GM12878 (cell line): Measurements from ENCODE around the gene ENTPD6. TPM values are rescaled to one million over a fixed set of nuclear protein-coding genes. Genes with fewer than 3 reads are reported as not detected.
"Not testable (repeated sequence)": the region's sequence is repeated elsewhere in the genome, so short reads cannot be mapped to it uniquely, and the experiment has no call there.

ENCODE experiments used
- ATAC-seq: fragments of 200-7000 bp; cut with Tn5 transposase; 3 replicates; pipeline ENCODE4 v1.9.1; 2020; ENCODE audit warnings: mild to moderate bottlenecking, moderate library complexity
- BruUV-seq: library from RNA; stranded (reverse); fragments of 400-500 nt; replicated peaks from 2 replicates; lab custom pipeline; 2021; lab: Mats Ljungman, UMichigan
- CTCF ChIA-PET: fragments of 300-600 bp; sonication (Branson Sonifier 250); formaldehyde crosslinking; extraction: SDS; loops from one replicate; lab custom pipeline; 2021; ENCODE audit warnings: inconsistent platforms; lab: Yijun Ruan, JAX
- POLR2A ChIA-PET: fragments of 350-600 bp; formaldehyde crosslinking; extraction: SDS; loops from one replicate; lab custom pipeline; 2021; ENCODE audit warnings: inconsistent platforms; lab: Charles Lee
- RAD21 ChIA-PET: fragments of 300-600 bp; sonication (Branson Sonifier 250); formaldehyde crosslinking; loops from one replicate; lab custom pipeline; 2023; ENCODE audit warnings: antibody characterized with exemption; ENCODE audit not compliant: unreplicated experiment; lab: Charles Lee
- SMC1A ChIA-PET: fragments of 300-600 bp; sonication (Branson Sonifier 250); formaldehyde crosslinking; loops from one replicate; lab custom pipeline; 2023; ENCODE audit not compliant: unreplicated experiment, uncharacterized antibody; lab: Charles Lee
- DNase-seq: peaks from one replicate; pipeline ENCODE4 v3.0.0-alpha.2; 2011; ENCODE audit warnings: low read depth, low spot score
- FAIRE-seq: peaks from 3 replicates; lab custom pipeline; 2011; peaks lifted over from hg19 to GRCh38; lab: Jason Lieb, UNC
- H2AFZ ChIP-seq: 2 replicates; pipeline ENCODE4 v1.6.0; 2011; ENCODE audit warnings: low read depth, low read length, control low read depth; ENCODE audit not compliant: control insufficient read depth
- H3K27ac ChIP-seq: 2 replicates; pipeline ENCODE4 v1.5.1; 2011; ENCODE audit warnings: control low read depth; ENCODE audit not compliant: control insufficient read depth, insufficient read depth
- H3K27me3 ChIP-seq, 2 experiments: replicated peaks in 1 of 2; 2 replicates each; pipeline versions ENCODE4 v1.6.0 to v1.6.1; 2011; ENCODE audit warnings: low read length in 1 of 2; ENCODE audit not compliant: control insufficient read depth in 2 of 2, insufficient read depth in 2 of 2
- H3K36me3 ChIP-seq, 2 experiments: 2 replicates each; pipeline ENCODE4 v1.5.1; 2011; ENCODE audit warnings: low read length in 1 of 2; ENCODE audit not compliant: control insufficient read depth in 2 of 2, insufficient read depth in 2 of 2
- H3K4me1 ChIP-seq: 2 replicates; pipeline ENCODE4 v1.6.1; 2011; ENCODE audit warnings: mild to moderate bottlenecking, low read length, moderate library complexity, mixed read lengths; ENCODE audit not compliant: control insufficient read depth, insufficient read depth
- H3K4me2 ChIP-seq: 2 replicates; pipeline ENCODE4 v1.6.0; 2011; ENCODE audit warnings: control low read depth; ENCODE audit not compliant: control insufficient read depth, insufficient read depth
- H3K4me3 ChIP-seq: fragments of 200-600 bp; sonication (generic); 2 replicates; pipeline ENCODE4 v1.5.1; 2016
- H3K79me2 ChIP-seq: 2 replicates; pipeline ENCODE4 v1.6.0; 2011; ENCODE audit warnings: low read length; ENCODE audit not compliant: control insufficient read depth, insufficient read depth
- H3K9ac ChIP-seq: 2 replicates; pipeline ENCODE4 v1.8.0; 2011; ENCODE audit warnings: low read length, control low read depth, mixed read lengths; ENCODE audit not compliant: control insufficient read depth, insufficient read depth
- H3K9me3 ChIP-seq: replicated peaks from 3 replicates; pipeline ENCODE4 v1.5.1; 2011; ENCODE audit warnings: mild to moderate bottlenecking, low read length; ENCODE audit not compliant: control insufficient read depth, insufficient read depth
- H4K20me1 ChIP-seq: 2 replicates; pipeline ENCODE4 v1.6.0; 2011; ENCODE audit not compliant: control insufficient read depth, insufficient read depth
- CBX5 ChIP-seq: sonication (generic); IDR thresholded peaks from 2 replicates; pipeline ENCODE4 v1.6.1; 2016; ENCODE audit warnings: low read depth, moderate library complexity, mild to moderate bottlenecking, inconsistent platforms
- GABPA ChIP-seq: IDR thresholded peaks from 2 replicates; pipeline ENCODE4 v1.6.1; 2014; ENCODE audit warnings: antibody characterized with exemption, low read depth, mild to moderate bottlenecking, inconsistent platforms
- IKZF1 ChIP-seq: fragments of 450-650 bp; conservative IDR thresholded peaks from 2 replicates; pipeline ENCODE4 v1.6.1; 2017; ENCODE audit warnings: antibody characterized with exemption, mild to moderate bottlenecking
- KDM1A ChIP-seq: fragments of 200-600 bp; sonication (generic); IDR thresholded peaks from 2 replicates; pipeline ENCODE4 v1.6.1; 2016; ENCODE audit warnings: borderline replicate concordance
- PAX5 ChIP-seq: IDR thresholded peaks from 2 replicates; pipeline ENCODE4 v1.6.1; 2011; ENCODE audit warnings: low read depth, low read length, borderline replicate concordance
- PML ChIP-seq: IDR thresholded peaks from 2 replicates; pipeline ENCODE4 v1.6.1; 2012; ENCODE audit warnings: low read length, inconsistent platforms
- RBBP5 ChIP-seq: fragments of 200-600 bp; sonication (generic); conservative IDR thresholded peaks from 2 replicates; pipeline ENCODE4 v1.6.1; 2016
- SIN3A ChIP-seq: IDR thresholded peaks from 2 replicates; pipeline ENCODE4 v1.6.1; 2012; ENCODE audit warnings: low read depth, low read length, improper control_type of control experiment
- SIX5 ChIP-seq: IDR thresholded peaks from 2 replicates; pipeline ENCODE4 v1.6.1; 2011; ENCODE audit warnings: mild to moderate bottlenecking, low read depth, low read length, moderate library complexity; ENCODE audit not compliant: severe bottlenecking
- SPI1 ChIP-seq: IDR thresholded peaks from 2 replicates; pipeline ENCODE4 v1.6.1; 2011; ENCODE audit warnings: low read depth, mild to moderate bottlenecking, low read length, moderate library complexity, borderline replicate concordance; ENCODE audit not compliant: insufficient read depth
- SUZ12 ChIP-seq: fragments of 200-600 bp; sonication (generic); IDR thresholded peaks from one replicate; pipeline ENCODE4 v1.6.1; 2018; ENCODE audit warnings: antibody characterized with exemption, mild to moderate bottlenecking; ENCODE audit not compliant: unreplicated experiment
- TARDBP ChIP-seq: IDR thresholded peaks from 2 replicates; pipeline ENCODE4 v1.6.1; 2016; ENCODE audit warnings: borderline replicate concordance
- USF1 ChIP-seq: IDR thresholded peaks from 2 replicates; pipeline ENCODE4 v1.6.1; 2011; ENCODE audit warnings: borderline replicate concordance, low read depth, mild to moderate bottlenecking, moderate library complexity, mixed read lengths, low read length; ENCODE audit not compliant: insufficient read depth; ENCODE audit errors: extremely low read length
- WRNIP1 ChIP-seq: IDR thresholded peaks from 2 replicates; pipeline ENCODE4 v1.6.1; 2011; ENCODE audit warnings: low read depth, low read length, improper control_type of control experiment, borderline replicate concordance
- ZNF24 ChIP-seq: fragments of 450-650 bp; IDR thresholded peaks from 2 replicates; pipeline ENCODE4 v1.6.1; 2017; ENCODE audit warnings: antibody characterized with exemption, mild to moderate bottlenecking
- WGBS: methylation state at CpG from one replicate; pipeline ENCODE4 v1.1.6; 2016; ENCODE audit warnings: low lambda C conversion rate; ENCODE audit not compliant: insufficient replicate concordance, insufficient coverage; ENCODE audit errors: missing lambda C conversion rate; 5-methylcytosine and 5-hydroxymethylcytosine counted together
- in situ Hi-C: fragments of 300-500 bp; cut with MboI; formaldehyde crosslinking; loops from 9 replicates; pipeline ENCODE4 v1.14.3; 2018; ENCODE audit warnings: mixed read lengths
- intact Hi-C: fragments of 100-400 bp; cut with micrococcal nuclease; formaldehyde crosslinking; loops from one replicate; pipeline ENCODE4 v1.14.2; 2022; ENCODE audit not compliant: unreplicated experiment
- polyA plus RNA-seq, 11 experiments: library from polyadenylated mRNA; depleted of rRNA in 4 of 11; unstranded in 6 of 11; stranded (reverse) in 5 of 11; fragments of >200 nt; fragmentation: Nextera tagmentation in 4 of 11; fragmentation: Illumina TruSeq in 1 of 11; extraction: Ambion mirVana in 4 of 11; extraction: Trizol in 1 of 11; gene quantifications; 1 replicate in 1 of 11; 2 replicates in 10 of 11; pipeline versions ENCODE4 v1.2.1 to v1.2.3, GENCODE V29; 2011 to 2016; ENCODE audit warnings: inconsistent platforms in 2 of 11, missing spikeins in 2 of 11, low read depth in 1 of 11
- total RNA-seq, 4 experiments: library from RNA; depleted of rRNA in 3 of 4; stranded (reverse); fragments of >200 nt in 3 of 4; fragmentation: Illumina TruSeq in 1 of 4; extraction: Trizol in 1 of 4; gene quantifications; 2 replicates each; pipeline versions ENCODE4 v1.2.1 to v1.2.3, GENCODE V29; 2013 to 2021
- TF ChIP-seq, protein P1 (sequence below): fragments of 450-650 bp; IDR thresholded peaks from 2 replicates; pipeline ENCODE4 v1.6.1; 2017; ENCODE audit warnings: borderline replicate concordance

Gene ENTPD6
- total and polyA plus RNA-seq, 10 of the 15 experiments (the other 5 are each of a cell fraction or from before 2014, with no cell fraction given) = 0.53 to 45.4 (median 31.1) TPM

DNA sequence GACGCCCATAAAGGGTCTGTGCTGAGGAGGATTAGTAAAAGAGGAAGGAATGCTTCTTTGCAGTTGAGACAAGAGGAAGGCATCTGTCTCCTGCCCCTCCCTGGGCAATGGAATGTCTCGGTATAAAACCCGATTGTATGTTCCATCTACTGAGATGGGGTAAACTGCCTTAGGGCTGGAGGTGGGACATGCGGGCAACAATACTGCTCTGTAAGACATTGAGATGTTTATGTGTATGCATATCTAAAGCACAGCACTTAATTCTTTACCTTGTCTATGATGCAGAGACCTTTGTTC, 46.1 kb downstream of the ENTPD6 start:
- H3K27ac ChIP-seq, ATAC-seq, H3K36me3 ChIP-seq, POLR2A ChIA-PET, CTCF ChIA-PET, H3K9ac ChIP-seq, FAIRE-seq, BruUV-seq, H3K27me3 ChIP-seq, H3K4me1 ChIP-seq, H3K9me3 ChIP-seq, H3K4me3 ChIP-seq, in situ Hi-C loops, H2AFZ ChIP-seq, H3K79me2 ChIP-seq, RAD21 ChIA-PET, SMC1A ChIA-PET, H4K20me1 ChIP-seq, H3K4me2 ChIP-seq, DNase-seq: not testable (repeated sequence)
- WGBS = 20% methylated on average over 4 of the region's 4 CpGs
- intact Hi-C loops = loop anchor here (10.0 kb wide), 1 partner anchor 47 kb away; the partner anchor contains the start of gene ENTPD6

DNA sequence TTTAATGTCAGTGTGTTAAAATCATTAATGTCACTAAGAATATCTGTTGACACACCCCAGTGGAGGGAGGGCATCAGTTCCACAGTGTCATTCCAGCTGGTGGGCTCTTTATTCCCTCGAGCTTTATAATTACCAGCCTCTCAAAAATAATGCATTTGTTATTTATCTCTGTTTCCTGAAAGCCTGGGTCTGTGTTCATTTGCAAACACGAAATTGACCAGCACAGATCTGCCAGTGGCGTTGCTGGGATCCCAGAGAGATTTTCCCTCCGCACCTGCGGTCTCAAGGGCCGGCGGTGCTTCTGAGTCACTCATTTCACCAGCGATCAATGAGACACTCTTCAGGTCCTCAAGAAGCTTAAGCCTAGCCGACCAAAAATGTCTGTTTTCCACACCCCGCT, 46.7 kb downstream of the ENTPD6 start:
- no peak overlapping the region for H3K9ac ChIP-seq
- H3K27me3 ChIP-seq = no peaks in the 10 kb centered on the region
- no peaks in the 10 kb centered on the region for H3K9me3 ChIP-seq
- H3K4me1 ChIP-seq = peaks cover 13% of the 10 kb centered on the region
- FAIRE-seq (no peak), DNase-seq (no peak), ATAC-seq (no peak)
- H3K27ac ChIP-seq = no peak overlapping the region
- H4K20me1 ChIP-seq = 0 out of 2 replicates have a peak, but pooled peaks cover 2% of the 10 kb centered on the region
- ChIA-PET POLR2A (no interaction called here), RAD21 (no interaction called here), SMC1A (no interaction called here), CTCF (no interaction called here)
- 68% methylated on average over 10 of the region's 10 CpGs for WGBS
- H3K4me3 ChIP-seq = no peak overlapping the region
- in situ Hi-C loops (no loop called here), intact Hi-C loops (loop anchor here (10.0 kb wide), 1 partner anchor 47 kb away; the partner anchor contains the start of gene ENTPD6)
- no peaks in the 10 kb centered on the region for H3K79me2 ChIP-seq
- H2AFZ ChIP-seq = no peak overlapping the region
- no peaks in the 10 kb centered on the region for H3K36me3 ChIP-seq
- no peak overlapping the region for H3K4me2 ChIP-seq
- no TSS peak for BruUV-seq
- no peak for TF ChIP-seq KDM1A
- no peak for TF ChIP-seq SUZ12
- TF ChIP-seq, protein P1, sequence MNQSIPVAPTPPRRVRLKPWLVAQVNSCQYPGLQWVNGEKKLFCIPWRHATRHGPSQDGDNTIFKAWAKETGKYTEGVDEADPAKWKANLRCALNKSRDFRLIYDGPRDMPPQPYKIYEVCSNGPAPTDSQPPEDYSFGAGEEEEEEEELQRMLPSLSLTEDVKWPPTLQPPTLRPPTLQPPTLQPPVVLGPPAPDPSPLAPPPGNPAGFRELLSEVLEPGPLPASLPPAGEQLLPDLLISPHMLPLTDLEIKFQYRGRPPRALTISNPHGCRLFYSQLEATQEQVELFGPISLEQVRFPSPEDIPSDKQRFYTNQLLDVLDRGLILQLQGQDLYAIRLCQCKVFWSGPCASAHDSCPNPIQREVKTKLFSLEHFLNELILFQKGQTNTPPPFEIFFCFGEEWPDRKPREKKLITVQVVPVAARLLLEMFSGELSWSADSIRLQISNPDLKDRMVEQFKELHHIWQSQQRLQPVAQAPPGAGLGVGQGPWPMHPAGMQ = no peak
- no peak for TF ChIP-seq ZNF24
- TF ChIP-seq USF1 = no peak
- no peak for TF ChIP-seq PML
- no peak for TF ChIP-seq TARDBP
- TF ChIP-seq RBBP5 = no peak
- no peak for TF ChIP-seq SIX5
- no peak for TF ChIP-seq PAX5
- TF ChIP-seq SIN3A = no peak
- TF ChIP-seq WRNIP1 = no peak
- no peak for TF ChIP-seq IKZF1
- TF ChIP-seq CBX5 = no peak
- TF ChIP-seq GABPA = no peak
- no peak for TF ChIP-seq SPI1
